ENCODE data around the gene ANXA8.

GRCh38 chr10:47424231-47424630 is 59.7 kb downstream of the ANXA8 start:
- TF ChIP-seq PPARA (CRISPR knock-in tag; IDR thresholded peaks at IDR 0.05; ENCODE audit: borderline replicate concordance) = no peak
- no peak for TF ChIP-seq ZFP3 (CRISPR knock-in tag; IDR thresholded peaks at IDR 0.05)
- TF ChIP-seq GLIS3 (CRISPR knock-in tag; IDR thresholded peaks at IDR 0.05) = no peak
- TF ChIP-seq, protein P1, sequence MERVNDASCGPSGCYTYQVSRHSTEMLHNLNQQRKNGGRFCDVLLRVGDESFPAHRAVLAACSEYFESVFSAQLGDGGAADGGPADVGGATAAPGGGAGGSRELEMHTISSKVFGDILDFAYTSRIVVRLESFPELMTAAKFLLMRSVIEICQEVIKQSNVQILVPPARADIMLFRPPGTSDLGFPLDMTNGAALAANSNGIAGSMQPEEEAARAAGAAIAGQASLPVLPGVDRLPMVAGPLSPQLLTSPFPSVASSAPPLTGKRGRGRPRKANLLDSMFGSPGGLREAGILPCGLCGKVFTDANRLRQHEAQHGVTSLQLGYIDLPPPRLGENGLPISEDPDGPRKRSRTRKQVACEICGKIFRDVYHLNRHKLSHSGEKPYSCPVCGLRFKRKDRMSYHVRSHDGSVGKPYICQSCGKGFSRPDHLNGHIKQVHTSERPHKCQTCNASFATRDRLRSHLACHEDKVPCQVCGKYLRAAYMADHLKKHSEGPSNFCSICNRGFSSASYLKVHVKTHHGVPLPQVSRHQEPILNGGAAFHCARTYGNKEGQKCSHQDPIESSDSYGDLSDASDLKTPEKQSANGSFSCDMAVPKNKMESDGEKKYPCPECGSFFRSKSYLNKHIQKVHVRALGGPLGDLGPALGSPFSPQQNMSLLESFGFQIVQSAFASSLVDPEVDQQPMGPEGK (CRISPR knock-in tag; IDR thresholded peaks at IDR 0.05; ENCODE audit: borderline replicate concordance) = no peak
- TF ChIP-seq ISL1 (CRISPR knock-in tag; IDR thresholded peaks at IDR 0.05) = no peak
- TF ChIP-seq TCF4 (CRISPR knock-in tag; IDR thresholded peaks at IDR 0.05; ENCODE audit: borderline replicate concordance) = no peak

Data from SK-N-SH treated with all-trans-retinoic acid at 6 μM for 48 hours (cell line).